Loucy (cell line): ENCODE data around the gene CNKSR3.

ENCODE experiments used
- H2AFZ ChIP-seq: fragments of 200-600 bp; sonication (generic); 2 replicates; pipeline ENCODE4 v1.6.0; 2016; ENCODE audit warnings: antibody characterized with exemption, mild to moderate bottlenecking, low read length, moderate library complexity
- H3F3A ChIP-seq: fragments of 200-600 bp; 2 replicates; pipeline ENCODE4 v1.6.0; 2016; ENCODE audit warnings: antibody characterized with exemption, low read depth, mild to moderate bottlenecking
- H3K27me3 ChIP-seq: fragments of 200-600 bp; sonication (generic); 2 replicates; pipeline ENCODE4 v1.6.1; 2014; ENCODE audit warnings: low read length, mild to moderate bottlenecking; ENCODE audit not compliant: insufficient read depth, poor library complexity, severe bottlenecking
- H3K36me3 ChIP-seq: fragments of 200-600 bp; sonication (generic); 2 replicates; pipeline ENCODE4 v1.6.1; 2016; ENCODE audit warnings: low read length; ENCODE audit not compliant: insufficient read depth
- H3K4me1 ChIP-seq: fragments of 200-600 bp; sonication (generic); 2 replicates; pipeline ENCODE4 v1.5.1; 2014; ENCODE audit warnings: low read length, mild to moderate bottlenecking; ENCODE audit not compliant: insufficient read depth, poor library complexity, severe bottlenecking
- H3K4me2 ChIP-seq: fragments of 200-600 bp; sonication (generic); 2 replicates; pipeline ENCODE4 v1.6.0; 2014; ENCODE audit warnings: antibody characterized with exemption, low read length, low read depth, mild to moderate bottlenecking; ENCODE audit not compliant: poor library complexity, severe bottlenecking
- H3K4me3 ChIP-seq: fragments of 200-600 bp; sonication (generic); 2 replicates; pipeline ENCODE4 v1.5.1; 2014; ENCODE audit warnings: low read length, mild to moderate bottlenecking, mixed read lengths; ENCODE audit not compliant: poor library complexity, severe bottlenecking
- H3K79me2 ChIP-seq: fragments of 200-600 bp; sonication (generic); 2 replicates; pipeline ENCODE4 v1.6.1; 2014; ENCODE audit warnings: low read length; ENCODE audit not compliant: insufficient read depth
- H3K9ac ChIP-seq: fragments of 200-600 bp; sonication (generic); 2 replicates; pipeline ENCODE4 v1.6.0; 2014; ENCODE audit warnings: mild to moderate bottlenecking, low read depth, low read length, moderate library complexity; ENCODE audit not compliant: poor library complexity, severe bottlenecking
- H3K9me2 ChIP-seq: fragments of 200-600 bp; sonication (generic); replicated peaks from 2 replicates; pipeline ENCODE4 v1.6.1; 2016; ENCODE audit warnings: low read depth, low read length, mixed read lengths
- H3K9me3 ChIP-seq: fragments of 200-600 bp; sonication (generic); 2 replicates; pipeline ENCODE4 v1.6.1; 2014; ENCODE audit warnings: mild to moderate bottlenecking, antibody characterized with exemption, low read length, low read depth; ENCODE audit not compliant: insufficient read depth
- H4K20me1 ChIP-seq: fragments of 200-600 bp; sonication (generic); 2 replicates; pipeline ENCODE4 v1.6.0; 2014; ENCODE audit warnings: antibody characterized with exemption, low read length, mild to moderate bottlenecking; ENCODE audit not compliant: insufficient read depth, poor library complexity, severe bottlenecking
- EZH2phosphoT487 ChIP-seq: fragments of 200-600 bp; IDR thresholded peaks from 2 replicates; pipeline ENCODE4 v1.6.1; 2018; ENCODE audit warnings: antibody characterized with exemption, mild to moderate bottlenecking, moderate library complexity, borderline replicate concordance
- TF ChIP-seq, protein P1 (sequence below): fragments of 200-600 bp; sonication (generic); conservative IDR thresholded peaks from 2 replicates; pipeline ENCODE4 v1.5.1; 2014; ENCODE audit warnings: mild to moderate bottlenecking, antibody characterized with exemption, low read length

Gene CNKSR3

DNA sequence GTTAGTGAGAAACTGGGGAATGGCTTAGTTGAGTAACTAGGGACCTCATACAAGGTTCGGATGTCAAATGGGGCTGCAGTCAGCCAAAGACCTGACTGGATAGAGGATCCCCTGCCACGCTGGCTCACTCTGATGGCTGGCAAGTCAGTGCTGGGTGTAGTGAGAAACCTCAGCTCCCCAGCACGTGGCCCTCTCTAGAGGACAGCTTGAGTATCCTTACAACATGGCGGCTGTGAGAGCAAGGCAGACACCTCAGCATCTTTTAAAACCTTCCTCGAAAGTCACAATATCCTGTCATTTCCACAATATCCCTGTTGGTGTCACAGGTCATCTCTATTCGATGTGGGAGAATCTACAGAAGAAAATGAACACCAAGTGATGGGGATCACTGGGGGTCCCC lies 127.2 kb downstream of the CNKSR3 start:
- H3K4me2 ChIP-seq = no peak overlapping the region
- no peaks in the 10 kb centered on the region for H3K9me3 ChIP-seq
- no peaks in the 10 kb centered on the region for H3K36me3 ChIP-seq
- H3K4me1 ChIP-seq = no peaks in the 10 kb centered on the region
- TF ChIP-seq, protein P1, sequence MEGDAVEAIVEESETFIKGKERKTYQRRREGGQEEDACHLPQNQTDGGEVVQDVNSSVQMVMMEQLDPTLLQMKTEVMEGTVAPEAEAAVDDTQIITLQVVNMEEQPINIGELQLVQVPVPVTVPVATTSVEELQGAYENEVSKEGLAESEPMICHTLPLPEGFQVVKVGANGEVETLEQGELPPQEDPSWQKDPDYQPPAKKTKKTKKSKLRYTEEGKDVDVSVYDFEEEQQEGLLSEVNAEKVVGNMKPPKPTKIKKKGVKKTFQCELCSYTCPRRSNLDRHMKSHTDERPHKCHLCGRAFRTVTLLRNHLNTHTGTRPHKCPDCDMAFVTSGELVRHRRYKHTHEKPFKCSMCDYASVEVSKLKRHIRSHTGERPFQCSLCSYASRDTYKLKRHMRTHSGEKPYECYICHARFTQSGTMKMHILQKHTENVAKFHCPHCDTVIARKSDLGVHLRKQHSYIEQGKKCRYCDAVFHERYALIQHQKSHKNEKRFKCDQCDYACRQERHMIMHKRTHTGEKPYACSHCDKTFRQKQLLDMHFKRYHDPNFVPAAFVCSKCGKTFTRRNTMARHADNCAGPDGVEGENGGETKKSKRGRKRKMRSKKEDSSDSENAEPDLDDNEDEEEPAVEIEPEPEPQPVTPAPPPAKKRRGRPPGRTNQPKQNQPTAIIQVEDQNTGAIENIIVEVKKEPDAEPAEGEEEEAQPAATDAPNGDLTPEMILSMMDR = no peak
- TF ChIP-seq EZH2phosphoT487 = no peak
- H3K4me3 ChIP-seq = no peak overlapping the region
- no peaks in the 10 kb centered on the region for H3K27me3 ChIP-seq
- H3K79me2 ChIP-seq = no peaks in the 10 kb centered on the region
- no peaks in the 10 kb centered on the region for H4K20me1 ChIP-seq
- no peak overlapping the region for H2AFZ ChIP-seq
- H3F3A ChIP-seq = no peaks in the 10 kb centered on the region
- no peaks in the 10 kb centered on the region for H3K9me2 ChIP-seq
- H3K9ac ChIP-seq = no peak overlapping the region

DNA sequence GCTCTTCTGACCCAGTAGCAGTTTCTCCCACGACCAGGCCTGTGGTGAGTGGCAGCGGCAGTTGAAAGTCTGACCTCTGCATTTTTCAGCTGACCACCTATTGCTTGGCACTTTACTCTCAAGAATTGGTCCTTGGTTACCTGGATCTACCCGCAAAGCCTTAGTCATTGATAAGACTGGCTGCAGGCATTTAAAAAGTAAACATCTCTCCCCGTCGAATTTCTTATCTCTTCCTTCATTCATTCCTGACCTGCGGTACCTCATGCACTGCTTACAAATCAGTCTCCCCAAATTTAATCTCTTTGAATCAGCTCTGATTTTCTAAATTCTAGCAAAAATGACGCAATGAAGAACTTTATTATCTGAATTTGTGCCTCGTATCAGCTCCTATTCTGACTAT lies 127.7 kb downstream of the CNKSR3 start:
- Histone ChIP-seq H3K4me2 (no peak overlapping the region), H3K9ac (no peak overlapping the region), H3K79me2 (no peaks in the 10 kb centered on the region), H3K4me3 (no peak overlapping the region), H3K9me2 (no peaks in the 10 kb centered on the region), H3K27me3 (no peaks in the 10 kb centered on the region), H3K36me3 (no peaks in the 10 kb centered on the region), H3F3A (no peaks in the 10 kb centered on the region), H2AFZ (no peak overlapping the region), H3K9me3 (no peaks in the 10 kb centered on the region), H3K4me1 (no peaks in the 10 kb centered on the region), H4K20me1 (no peaks in the 10 kb centered on the region)
- no peak for TF ChIP-seq EZH2phosphoT487
- TF ChIP-seq, protein P1 = no peak

DNA sequence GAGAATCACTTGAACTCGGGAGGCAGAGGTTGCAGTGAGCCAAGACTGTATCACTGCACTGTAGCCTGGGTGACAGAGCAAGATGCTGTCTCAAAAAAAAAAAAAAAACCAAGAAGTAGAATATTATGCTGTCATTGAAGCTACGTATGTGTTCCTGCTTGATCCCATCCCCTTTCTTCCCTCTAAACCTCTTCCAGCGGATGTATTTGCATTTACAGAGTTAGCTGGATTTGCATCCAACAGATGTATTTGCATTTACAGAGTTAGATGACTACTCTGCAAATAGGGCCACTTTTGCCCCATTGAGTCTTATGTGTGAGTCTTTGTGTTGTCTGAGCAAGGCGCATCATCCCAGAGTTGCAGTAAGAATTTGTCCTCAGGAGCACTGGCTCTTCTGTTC lies 128.9 kb downstream of the CNKSR3 start:
- no peaks in the 10 kb centered on the region for H3K4me1 ChIP-seq
- H3K4me3 ChIP-seq = no peak overlapping the region
- H2AFZ ChIP-seq = no peak overlapping the region
- TF ChIP-seq EZH2phosphoT487 = no peak
- TF ChIP-seq, protein P1 = no peak
- H3K4me2 ChIP-seq = no peak overlapping the region
- no peaks in the 10 kb centered on the region for H3K9me2 ChIP-seq
- no peak overlapping the region for H3K9ac ChIP-seq
- no peaks in the 10 kb centered on the region for H3K9me3 ChIP-seq
- no peaks in the 10 kb centered on the region for H4K20me1 ChIP-seq
- H3K27me3 ChIP-seq = no peaks in the 10 kb centered on the region
- no peaks in the 10 kb centered on the region for H3K79me2 ChIP-seq
- no peaks in the 10 kb centered on the region for H3F3A ChIP-seq
- H3K36me3 ChIP-seq = no peaks in the 10 kb centered on the region
